ENCODE results near the gene IGFL3. TPM values are rescaled to one million over a fixed set of nuclear protein-coding genes. Genes with fewer than 3 reads are reported as not detected.

IGFL3 gene
- total and polyA plus RNA-seq, 2 of the 13 experiments (the other 11 are each of a cell fraction or from before 2014, with no cell fraction given): not detected

GRCh38 chr19:46107371-46107770, 17.1 kb downstream of the IGFL3 start:
- 2% methylated on average over 3 of the region's 6 CpGs for WGBS (ENCODE audit: low lambda C conversion rate)
- no peak for FAIRE-seq
- no peak for ATAC-seq
- H2AFZ ChIP-seq (ENCODE audit: low read length): no peak overlapping the region
- no peak for DNase-seq (ENCODE audit: low spot score)
- H3K4me2 ChIP-seq (ENCODE audit: low read depth, low read length): no peak overlapping the region
- no peaks in the 10 kb centered on the region for H3K9me3 ChIP-seq (ENCODE audit: low read length)
- H3K4me3 ChIP-seq (replicated peaks in 1 of 3; ENCODE audit: insufficient read depth in 1 of 3, low read depth in 2 of 3, low read length in 3 of 3): no peak overlapping the region
- no TSS peak for BruUV-seq (replicated peaks)
- in situ Hi-C loops (cut with HindIII; ENCODE audit: extremely low pct_ligation_motif_present, low pct_unique_long_range_greater_than_20kb): no loop called here
- H3K4me1 ChIP-seq (ENCODE audit: insufficient read depth, low read length): no peaks in the 10 kb centered on the region
- ChIA-PET POLR2A (no interaction called here), CTCF (ENCODE audit: low intra/inter-chr PET ratio, low total read pairs) (no interaction called here)
- no peaks in the 10 kb centered on the region for H3K36me3 ChIP-seq (replicated peaks in 1 of 2; ENCODE audit: control insufficient read depth in 1 of 2, insufficient read depth in 2 of 2, low read length in 2 of 2)
- intact Hi-C loops (cut with micrococcal nuclease; ENCODE audit: unreplicated experiment): no loop called here
- H3K27me3 ChIP-seq (ENCODE audit: control insufficient read depth in 1 of 2, insufficient read depth in 2 of 2, low read length in 2 of 2): 0 out of 5 replicates have a peak, but pooled peaks cover 0 to 2% of the 10 kb centered on the region in 2 experiments
- no peaks in the 10 kb centered on the region for H3K79me2 ChIP-seq (ENCODE audit: insufficient read depth, low read length)
- H3K27ac ChIP-seq (ENCODE audit: extremely low read length, insufficient read depth, low read length): no peak overlapping the region
- H4K20me1 ChIP-seq (ENCODE audit: insufficient read depth, low read length): no peaks in the 10 kb centered on the region
- H3K9ac ChIP-seq (ENCODE audit: insufficient read depth, low read depth, low read length): no peak overlapping the region
- TF ChIP-seq ZNF333 (CRISPR knock-in tag; IDR thresholded peaks at IDR 0.05; ENCODE audit: borderline replicate concordance): no peak
- TF ChIP-seq, protein P1, sequence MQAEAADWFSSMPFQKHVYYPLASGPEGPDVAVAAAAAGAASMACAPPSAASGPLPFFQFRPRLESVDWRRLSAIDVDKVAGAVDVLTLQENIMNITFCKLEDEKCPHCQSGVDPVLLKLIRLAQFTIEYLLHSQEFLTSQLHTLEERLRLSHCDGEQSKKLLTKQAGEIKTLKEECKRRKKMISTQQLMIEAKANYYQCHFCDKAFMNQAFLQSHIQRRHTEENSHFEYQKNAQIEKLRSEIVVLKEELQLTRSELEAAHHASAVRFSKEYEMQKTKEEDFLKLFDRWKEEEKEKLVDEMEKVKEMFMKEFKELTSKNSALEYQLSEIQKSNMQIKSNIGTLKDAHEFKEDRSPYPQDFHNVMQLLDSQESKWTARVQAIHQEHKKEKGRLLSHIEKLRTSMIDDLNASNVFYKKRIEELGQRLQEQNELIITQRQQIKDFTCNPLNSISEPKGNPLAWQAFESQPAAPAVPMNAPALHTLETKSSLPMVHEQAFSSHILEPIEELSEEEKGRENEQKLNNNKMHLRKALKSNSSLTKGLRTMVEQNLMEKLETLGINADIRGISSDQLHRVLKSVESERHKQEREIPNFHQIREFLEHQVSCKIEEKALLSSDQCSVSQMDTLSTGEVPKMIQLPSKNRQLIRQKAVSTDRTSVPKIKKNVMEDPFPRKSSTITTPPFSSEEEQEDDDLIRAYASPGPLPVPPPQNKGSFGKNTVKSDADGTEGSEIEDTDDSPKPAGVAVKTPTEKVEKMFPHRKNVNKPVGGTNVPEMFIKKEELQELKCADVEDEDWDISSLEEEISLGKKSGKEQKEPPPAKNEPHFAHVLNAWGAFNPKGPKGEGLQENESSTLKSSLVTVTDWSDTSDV (CRISPR knock-in tag; IDR thresholded peaks at IDR 0.05): no peak
- no peak for TF ChIP-seq ZNF775 (CRISPR knock-in tag; IDR thresholded peaks at IDR 0.05; ENCODE audit: borderline replicate concordance)
- no peak for TF ChIP-seq ZFP36L1 (CRISPR knock-in tag; IDR thresholded peaks at IDR 0.05)
- no peak for TF ChIP-seq ZNF619 (CRISPR knock-in tag; IDR thresholded peaks at IDR 0.05)
- TF ChIP-seq YEATS4 (CRISPR knock-in tag; IDR thresholded peaks at IDR 0.05; ENCODE audit: borderline replicate concordance): no peak
- no peak for TF ChIP-seq ATF2 (CRISPR knock-in tag; IDR thresholded peaks at IDR 0.05)
- TF ChIP-seq, protein P2, sequence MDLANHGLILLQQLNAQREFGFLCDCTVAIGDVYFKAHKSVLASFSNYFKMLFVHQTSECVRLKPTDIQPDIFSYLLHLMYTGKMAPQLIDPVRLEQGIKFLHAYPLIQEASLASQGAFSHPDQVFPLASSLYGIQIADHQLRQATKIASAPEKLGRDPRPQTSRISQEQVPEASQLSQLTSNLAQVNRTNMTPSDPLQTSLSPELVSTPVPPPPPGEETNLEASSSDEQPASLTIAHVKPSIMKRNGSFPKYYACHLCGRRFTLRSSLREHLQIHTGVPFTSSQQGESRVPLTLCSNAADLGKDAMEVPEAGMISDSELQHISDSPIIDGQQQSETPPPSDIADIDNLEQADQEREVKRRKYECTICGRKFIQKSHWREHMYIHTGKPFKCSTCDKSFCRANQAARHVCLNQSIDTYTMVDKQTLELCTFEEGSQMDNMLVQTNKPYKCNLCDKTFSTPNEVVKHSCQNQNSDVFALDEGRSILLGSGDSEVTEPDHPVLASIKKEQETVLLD (CRISPR knock-in tag; IDR thresholded peaks at IDR 0.05; ENCODE audit: low read depth): no peak
- TF ChIP-seq REST (IDR thresholded peaks at IDR 0.05; ENCODE audit: borderline replicate concordance in 1 of 2, low read depth in 1 of 2, low read length in 2 of 2): no peak
- TF ChIP-seq MYC (CRISPR knock-in tag; IDR thresholded peaks at IDR 0.05; ENCODE audit: borderline replicate concordance): no peak
- TF ChIP-seq THAP9 (CRISPR knock-in tag; IDR thresholded peaks at IDR 0.05; ENCODE audit: borderline replicate concordance): no peak

All from HepG2 (cell line).